ENCODE results near the gene S100A7A. TPM values are rescaled to one million over a fixed set of nuclear protein-coding genes. Genes with fewer than 3 reads are reported as not detected.

S100A7A gene
- total and polyA plus RNA-seq, 2 of the 13 experiments (the other 11 are each of a cell fraction or from before 2014, with no cell fraction given), result not detected

GRCh38 chr1:153437236-153437635 is 20.9 kb downstream of the S100A7A start (continued):
- TF ChIP-seq ZNF609 (CRISPR knock-in tag; IDR thresholded peaks at IDR 0.05; ENCODE audit: borderline replicate concordance), result no peak

- no peak overlapping the region for H2AFZ ChIP-seq (ENCODE audit: low read length)
- TF ChIP-seq, protein P1, sequence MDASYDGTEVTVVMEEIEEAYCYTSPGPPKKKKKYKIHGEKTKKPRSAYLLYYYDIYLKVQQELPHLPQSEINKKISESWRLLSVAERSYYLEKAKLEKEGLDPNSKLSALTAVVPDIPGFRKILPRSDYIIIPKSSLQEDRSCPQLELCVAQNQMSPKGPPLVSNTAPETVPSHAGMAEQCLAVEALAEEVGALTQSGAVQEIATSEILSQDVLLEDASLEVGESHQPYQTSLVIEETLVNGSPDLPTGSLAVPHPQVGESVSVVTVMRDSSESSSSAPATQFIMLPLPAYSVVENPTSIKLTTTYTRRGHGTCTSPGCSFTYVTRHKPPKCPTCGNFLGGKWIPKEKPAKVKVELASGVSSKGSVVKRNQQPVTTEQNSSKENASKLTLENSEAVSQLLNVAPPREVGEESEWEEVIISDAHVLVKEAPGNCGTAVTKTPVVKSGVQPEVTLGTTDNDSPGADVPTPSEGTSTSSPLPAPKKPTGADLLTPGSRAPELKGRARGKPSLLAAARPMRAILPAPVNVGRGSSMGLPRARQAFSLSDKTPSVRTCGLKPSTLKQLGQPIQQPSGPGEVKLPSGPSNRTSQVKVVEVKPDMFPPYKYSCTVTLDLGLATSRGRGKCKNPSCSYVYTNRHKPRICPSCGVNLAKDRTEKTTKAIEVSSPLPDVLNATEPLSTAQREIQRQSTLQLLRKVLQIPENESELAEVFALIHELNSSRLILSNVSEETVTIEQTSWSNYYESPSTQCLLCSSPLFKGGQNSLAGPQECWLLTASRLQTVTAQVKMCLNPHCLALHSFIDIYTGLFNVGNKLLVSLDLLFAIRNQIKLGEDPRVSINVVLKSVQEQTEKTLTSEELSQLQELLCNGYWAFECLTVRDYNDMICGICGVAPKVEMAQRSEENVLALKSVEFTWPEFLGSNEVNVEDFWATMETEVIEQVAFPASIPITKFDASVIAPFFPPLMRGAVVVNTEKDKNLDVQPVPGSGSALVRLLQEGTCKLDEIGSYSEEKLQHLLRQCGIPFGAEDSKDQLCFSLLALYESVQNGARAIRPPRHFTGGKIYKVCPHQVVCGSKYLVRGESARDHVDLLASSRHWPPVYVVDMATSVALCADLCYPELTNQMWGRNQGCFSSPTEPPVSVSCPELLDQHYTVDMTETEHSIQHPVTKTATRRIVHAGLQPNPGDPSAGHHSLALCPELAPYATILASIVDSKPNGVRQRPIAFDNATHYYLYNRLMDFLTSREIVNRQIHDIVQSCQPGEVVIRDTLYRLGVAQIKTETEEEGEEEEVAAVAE (CRISPR knock-in tag; IDR thresholded peaks at IDR 0.05; ENCODE audit: borderline replicate concordance), result no peak
- TF ChIP-seq HNRNPUL1 (IDR thresholded peaks at IDR 0.05; ENCODE audit: low read depth, low read length), result no peak
- TF ChIP-seq ZKSCAN8 (CRISPR knock-in tag; IDR thresholded peaks at IDR 0.05; ENCODE audit: borderline replicate concordance), result no peak
- TF ChIP-seq ATF7 (IDR thresholded peaks at IDR 0.05), result no peak
- TF ChIP-seq ATF7 (CRISPR knock-in tag; IDR thresholded peaks at IDR 0.05), result no peak
- TF ChIP-seq CCAR2 (optimal IDR thresholded peaks at IDR 0.05; ENCODE audit: low read depth, low read length), result no peak
- TF ChIP-seq, protein P2, sequence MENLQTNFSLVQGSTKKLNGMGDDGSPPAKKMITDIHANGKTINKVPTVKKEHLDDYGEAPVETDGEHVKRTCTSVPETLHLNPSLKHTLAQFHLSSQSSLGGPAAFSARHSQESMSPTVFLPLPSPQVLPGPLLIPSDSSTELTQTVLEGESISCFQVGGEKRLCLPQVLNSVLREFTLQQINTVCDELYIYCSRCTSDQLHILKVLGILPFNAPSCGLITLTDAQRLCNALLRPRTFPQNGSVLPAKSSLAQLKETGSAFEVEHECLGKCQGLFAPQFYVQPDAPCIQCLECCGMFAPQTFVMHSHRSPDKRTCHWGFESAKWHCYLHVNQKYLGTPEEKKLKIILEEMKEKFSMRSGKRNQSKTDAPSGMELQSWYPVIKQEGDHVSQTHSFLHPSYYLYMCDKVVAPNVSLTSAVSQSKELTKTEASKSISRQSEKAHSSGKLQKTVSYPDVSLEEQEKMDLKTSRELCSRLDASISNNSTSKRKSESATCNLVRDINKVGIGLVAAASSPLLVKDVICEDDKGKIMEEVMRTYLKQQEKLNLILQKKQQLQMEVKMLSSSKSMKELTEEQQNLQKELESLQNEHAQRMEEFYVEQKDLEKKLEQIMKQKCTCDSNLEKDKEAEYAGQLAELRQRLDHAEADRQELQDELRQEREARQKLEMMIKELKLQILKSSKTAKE (CRISPR knock-in tag; IDR thresholded peaks at IDR 0.05; ENCODE audit: borderline replicate concordance), result no peak
- TF ChIP-seq JUN (CRISPR knock-in tag; IDR thresholded peaks at IDR 0.05), result no peak
- TF ChIP-seq THAP8 (CRISPR knock-in tag; IDR thresholded peaks at IDR 0.05; ENCODE audit: borderline replicate concordance), result no peak
- no peak for TF ChIP-seq ZNF761 (CRISPR knock-in tag; conservative IDR thresholded peaks at IDR 0.05)
Observed at GRCh38 chr1:153438599-153438998, 22.3 kb downstream of the S100A7A start.

More at GRCh38 chr1:153438599-153438998, 22.3 kb downstream of the S100A7A start:
- Histone ChIP-seq H3K9me3 (ENCODE audit: low read length) (no peaks in the 10 kb centered on the region), H3K9ac (ENCODE audit: insufficient read depth, low read depth, low read length) (no peak overlapping the region), H3K4me2 (ENCODE audit: low read depth, low read length) (no peak overlapping the region), H3K4me1 (ENCODE audit: insufficient read depth, low read length) (no peaks in the 10 kb centered on the region), H3K4me3 (replicated peaks in 1 of 3; ENCODE audit: insufficient read depth in 1 of 3, low read depth in 2 of 3, low read length in 3 of 3) (no peak overlapping the region), H3K79me2 (ENCODE audit: insufficient read depth, low read length) (no peaks in the 10 kb centered on the region), H3K27me3 (ENCODE audit: control insufficient read depth in 1 of 2, insufficient read depth in 2 of 2, low read length in 2 of 2) (0 out of 5 replicates have a peak, but pooled peaks cover 0 to 3% of the 10 kb centered on the region in 2 experiments), H3K27ac (ENCODE audit: extremely low read length, insufficient read depth, low read length) (no peak overlapping the region), H4K20me1 (ENCODE audit: insufficient read depth, low read length) (no peaks in the 10 kb centered on the region), H3K36me3 (replicated peaks in 1 of 2; ENCODE audit: control insufficient read depth in 1 of 2, insufficient read depth in 2 of 2, low read length in 2 of 2) (no peaks in the 10 kb centered on the region)
- no TSS peak for BruUV-seq (replicated peaks)
- FAIRE-seq (no peak), DNase-seq (ENCODE audit: low spot score) (no peak), ATAC-seq (no peak)
- 0% methylated on average over 3 of the region's 7 CpGs for WGBS (ENCODE audit: low lambda C conversion rate)
- intact Hi-C loops (cut with micrococcal nuclease; ENCODE audit: unreplicated experiment) (no loop called here), in situ Hi-C loops (cut with HindIII; ENCODE audit: extremely low pct_ligation_motif_present, low pct_unique_long_range_greater_than_20kb) (no loop called here)
- CTCF ChIA-PET (ENCODE audit: low intra/inter-chr PET ratio, low total read pairs), result no interaction called here
- POLR2A ChIA-PET, result no interaction called here
